HT1080 (cell line): Measurements from ENCODE around the gene KLC1. TPM values are rescaled to one million over a fixed set of nuclear protein-coding genes. Genes with fewer than 3 reads are reported as not detected.
"Not testable (repeated sequence)": the region's sequence is repeated elsewhere in the genome, so short reads cannot be mapped to it uniquely, and the experiment has no call there.

Experiments
- DNase-seq: peaks from one replicate; pipeline ENCODE4 v3.0.0-alpha.2; 2015; ENCODE audit warnings: low read depth
- total RNA-seq: library from RNA; depleted of rRNA; stranded (reverse); fragments of >200 nt; shearing (Covaris generic); gene quantifications from 2 replicates; pipeline ENCODE4 v1.2.3, GENCODE V29; 2014

KLC1 gene
- total RNA-seq, 1 experiment from 2014 or later: 163 TPM

- no peak for DNase-seq
Measured at GRCh38 chr14:103688906-103689902, 60.2 kb downstream of the KLC1 start.

DNA sequence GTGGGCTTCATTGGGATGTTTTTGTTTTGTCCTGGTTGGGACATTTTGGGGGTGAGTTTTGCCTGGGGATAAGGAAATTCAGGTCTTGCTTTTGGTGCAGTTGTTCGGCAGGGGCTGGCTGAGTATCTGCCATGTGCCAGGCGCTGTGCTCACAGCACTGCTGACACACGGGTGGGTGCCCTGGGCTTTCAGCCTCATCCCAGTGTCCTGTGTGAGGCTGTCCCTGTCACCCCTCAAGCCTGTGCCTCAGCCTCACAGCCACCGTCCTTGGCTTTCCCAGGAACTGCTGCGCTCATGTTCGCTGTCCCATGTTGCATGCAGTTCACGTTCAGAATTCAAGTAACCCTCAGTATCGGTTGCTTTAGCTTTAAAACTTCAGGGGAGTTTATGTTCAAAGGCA lies 61.3 kb downstream of the KLC1 start:
- no peak for DNase-seq

DNA sequence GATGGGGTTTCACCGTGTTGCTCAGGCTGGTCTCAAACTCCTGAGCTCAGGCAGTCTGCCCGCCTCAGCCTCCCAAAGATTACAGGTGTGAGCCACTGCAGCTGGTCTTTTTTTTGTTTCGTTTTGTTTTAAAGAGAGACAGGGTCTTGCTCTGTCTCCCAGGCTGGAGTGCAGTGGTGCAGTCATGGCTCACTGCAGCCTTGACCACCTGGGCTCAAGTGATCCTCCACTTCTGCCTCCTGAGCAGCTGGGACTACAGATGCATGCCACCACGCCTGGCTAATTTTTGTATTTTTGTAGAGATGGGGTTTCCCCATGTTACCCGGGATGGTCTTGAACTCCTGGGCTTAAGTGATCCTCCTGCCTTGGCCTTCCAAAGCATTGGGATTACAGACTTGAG lies 62.6 kb downstream of the KLC1 start:
- DNase-seq: not testable (repeated sequence)

DNA sequence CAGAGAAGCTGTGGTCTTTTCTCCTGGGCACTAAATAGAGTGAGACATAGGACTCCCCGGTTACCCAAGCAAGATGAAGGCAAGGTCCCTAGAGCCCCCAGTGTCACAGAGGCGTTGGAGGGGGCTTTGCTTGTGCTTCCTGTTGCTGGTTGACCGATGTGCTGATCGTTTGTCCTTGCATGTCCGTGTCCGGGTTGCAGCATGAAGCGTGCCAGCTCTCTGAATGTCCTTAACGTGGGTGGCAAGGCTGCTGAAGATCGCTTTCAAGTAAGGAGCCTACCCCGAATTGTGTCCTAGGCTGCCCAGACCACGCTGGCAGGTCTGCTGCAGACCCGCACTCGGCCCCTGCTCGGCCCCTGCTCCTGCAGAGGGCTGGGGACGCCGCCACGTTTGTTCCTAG lies 63.1 kb downstream of the KLC1 start:
- no peak for DNase-seq

GRCh38 chr14:103692871-103693270 lies 63.9 kb downstream of the KLC1 start:
- DNase-seq: no peak

DNA sequence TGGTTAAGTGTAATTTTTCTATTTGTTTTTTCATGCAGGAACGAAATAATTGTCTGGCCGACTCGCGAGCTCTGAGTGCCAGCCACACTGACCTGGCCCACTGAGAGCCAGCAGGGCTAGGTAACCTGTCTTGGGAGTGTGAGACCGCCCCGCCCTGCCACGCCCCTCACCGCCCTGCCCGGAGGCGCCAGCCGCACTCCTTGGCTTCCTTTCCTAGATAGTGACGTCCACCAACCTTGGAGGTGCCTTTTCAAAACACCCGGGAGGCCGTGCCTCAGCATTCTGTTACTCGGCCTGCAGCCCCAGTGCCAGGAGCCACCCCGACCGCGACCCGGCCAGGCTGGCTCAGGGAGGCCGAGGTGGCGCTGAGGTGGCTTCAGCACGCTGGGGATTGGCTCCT lies 64.5 kb downstream of the KLC1 start:
- no peak for DNase-seq

GRCh38 chr14:103694572-103695026 lies 65.6 kb downstream of the KLC1 start:
- no peak for DNase-seq

GRCh38 chr14:103695296-103696069 lies 66.5 kb downstream of the KLC1 start:
- DNase-seq: no peak

DNA sequence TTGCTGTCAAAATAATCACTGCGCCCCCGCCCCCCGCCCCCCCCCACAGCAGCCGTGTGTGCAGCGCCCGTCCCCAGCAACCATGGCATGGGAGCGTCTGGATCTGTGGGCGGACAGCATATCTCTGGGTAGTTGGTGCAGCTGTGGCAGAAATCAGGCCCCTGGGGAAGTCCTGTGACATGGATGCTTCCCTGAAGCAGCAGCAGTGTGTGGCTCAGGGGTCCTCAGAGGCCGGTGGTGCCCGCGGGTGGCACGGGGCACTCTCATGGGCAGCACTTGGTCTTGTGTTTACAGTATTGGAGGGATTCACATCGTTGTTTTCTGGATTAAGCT lies 67.0 kb downstream of the KLC1 start:
- no peak for DNase-seq

- DNase-seq: no peak
Measured at GRCh38 chr14:103696466-103697071, 67.6 kb downstream of the KLC1 start.

DNA sequence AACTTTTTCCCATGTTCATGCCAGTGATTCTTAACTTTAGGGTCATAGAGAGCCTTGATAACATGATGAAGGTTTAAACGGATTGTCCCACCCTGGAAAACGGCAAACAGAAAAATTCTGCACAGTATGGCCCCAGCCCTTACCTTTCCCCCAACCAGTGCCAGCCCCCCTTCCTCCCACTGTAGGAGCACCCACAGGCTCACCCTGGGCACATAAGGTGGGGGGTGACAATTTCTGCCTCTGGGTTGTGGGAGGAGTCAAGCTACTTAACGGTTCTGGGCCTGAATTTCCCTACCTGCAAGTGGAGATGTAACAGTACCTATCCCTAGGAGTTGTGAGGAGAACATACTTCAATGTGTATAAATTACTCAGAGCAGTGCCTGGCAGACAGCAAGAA lies 68.2 kb downstream of the KLC1 start:
- no peak for DNase-seq

DNA sequence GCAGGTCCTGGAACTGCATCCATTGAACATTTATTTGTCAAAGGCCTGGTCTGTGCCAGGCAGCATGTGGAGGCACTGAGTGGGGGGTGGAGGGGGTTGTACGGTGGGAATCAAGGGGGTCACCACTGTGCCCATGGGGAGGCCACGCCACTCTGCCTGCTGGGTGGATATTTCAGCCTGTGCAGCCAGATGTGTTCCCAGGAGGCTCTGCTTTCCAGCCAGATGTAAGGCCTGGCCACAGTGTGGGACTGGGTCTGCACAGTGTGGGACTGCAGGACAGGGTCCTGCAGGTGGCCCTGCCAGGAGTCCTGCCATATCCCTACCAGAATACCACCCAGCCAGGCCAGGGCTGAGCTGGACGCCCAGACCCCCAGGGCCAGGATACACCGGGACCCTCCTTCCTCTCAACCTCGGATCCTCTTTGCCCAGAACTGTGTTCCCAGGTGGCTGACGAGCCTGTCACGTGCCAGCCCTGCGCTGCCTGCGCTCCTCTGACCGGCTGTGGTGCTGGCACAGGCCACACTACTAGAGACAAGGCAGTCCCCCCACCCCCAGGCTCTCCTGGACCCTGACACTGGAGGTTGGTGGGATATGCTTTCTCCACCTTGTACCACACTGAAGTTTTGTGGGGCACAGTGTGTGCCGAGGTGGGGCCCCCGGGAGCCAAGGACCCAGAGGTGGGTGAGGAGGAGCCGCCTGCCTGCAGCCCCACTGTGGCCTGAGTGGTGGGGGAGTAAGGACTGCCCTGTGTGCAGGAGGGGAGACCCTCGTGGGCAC lies 68.8 kb downstream of the KLC1 start:
- DNase-seq: no peak

DNA sequence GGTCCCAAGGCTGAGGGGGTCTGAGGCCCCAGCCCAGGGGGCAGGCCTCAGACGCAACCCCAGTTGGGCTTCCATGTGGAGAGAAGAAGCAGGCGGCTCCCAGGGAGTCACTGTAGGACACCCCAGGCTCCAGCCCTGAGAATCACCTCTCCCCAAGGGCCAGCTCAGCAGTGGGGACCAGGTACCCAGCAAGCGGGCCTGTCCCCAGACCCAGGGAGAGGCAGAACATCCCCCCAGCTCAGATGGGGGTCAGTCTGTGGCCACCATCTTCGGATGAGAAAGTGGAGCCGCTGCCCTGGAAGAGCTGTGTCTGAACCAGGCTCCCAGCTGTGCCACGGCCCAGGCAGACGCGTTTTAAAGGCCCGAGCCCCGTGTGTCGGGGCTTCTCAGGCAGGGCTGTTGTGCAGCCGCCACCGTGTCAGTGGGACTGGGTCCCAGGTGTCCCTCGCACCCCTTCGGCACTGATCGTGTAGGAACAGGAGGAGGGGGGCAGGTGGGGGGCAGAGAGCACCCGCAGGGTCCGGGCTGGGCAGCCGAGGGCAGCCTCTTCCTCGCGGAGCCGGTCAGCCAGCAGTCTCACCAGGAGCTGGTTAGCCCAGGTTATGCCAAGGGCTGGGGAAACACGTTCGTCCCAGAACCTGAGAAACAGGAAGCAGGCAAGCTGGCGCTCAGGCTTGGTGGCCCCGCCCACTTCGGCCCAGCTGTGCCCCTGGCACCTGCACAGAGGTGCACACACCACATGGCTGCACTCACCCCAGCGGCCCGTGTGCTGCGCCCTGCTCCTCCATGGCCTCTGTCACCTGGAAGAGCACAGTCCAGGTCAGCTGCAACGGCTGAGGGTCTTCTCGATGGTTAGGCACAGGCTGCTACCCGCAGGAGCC lies 69.6 kb downstream of the KLC1 start:
- DNase-seq: no peak

DNA sequence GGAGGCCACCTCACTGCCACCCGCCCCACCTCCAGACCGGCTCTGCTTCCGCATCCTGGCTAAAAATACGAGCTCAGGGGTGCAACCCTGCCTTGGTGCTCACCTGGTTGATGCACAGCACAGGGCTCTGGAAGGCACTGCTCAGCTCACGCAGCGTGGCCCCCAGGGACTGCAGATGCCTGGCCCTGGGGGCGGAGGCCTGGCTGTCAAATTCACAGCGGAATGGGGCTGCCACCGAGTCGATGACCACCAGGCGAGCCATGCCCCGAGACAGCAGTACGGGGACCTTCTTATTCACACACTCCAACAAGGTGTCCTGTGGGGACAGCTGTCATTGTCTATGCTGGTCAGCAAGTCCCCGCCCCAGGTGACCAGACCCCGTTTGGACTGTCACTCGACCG lies 70.2 kb downstream of the KLC1 start:
- no peak for DNase-seq

DNA sequence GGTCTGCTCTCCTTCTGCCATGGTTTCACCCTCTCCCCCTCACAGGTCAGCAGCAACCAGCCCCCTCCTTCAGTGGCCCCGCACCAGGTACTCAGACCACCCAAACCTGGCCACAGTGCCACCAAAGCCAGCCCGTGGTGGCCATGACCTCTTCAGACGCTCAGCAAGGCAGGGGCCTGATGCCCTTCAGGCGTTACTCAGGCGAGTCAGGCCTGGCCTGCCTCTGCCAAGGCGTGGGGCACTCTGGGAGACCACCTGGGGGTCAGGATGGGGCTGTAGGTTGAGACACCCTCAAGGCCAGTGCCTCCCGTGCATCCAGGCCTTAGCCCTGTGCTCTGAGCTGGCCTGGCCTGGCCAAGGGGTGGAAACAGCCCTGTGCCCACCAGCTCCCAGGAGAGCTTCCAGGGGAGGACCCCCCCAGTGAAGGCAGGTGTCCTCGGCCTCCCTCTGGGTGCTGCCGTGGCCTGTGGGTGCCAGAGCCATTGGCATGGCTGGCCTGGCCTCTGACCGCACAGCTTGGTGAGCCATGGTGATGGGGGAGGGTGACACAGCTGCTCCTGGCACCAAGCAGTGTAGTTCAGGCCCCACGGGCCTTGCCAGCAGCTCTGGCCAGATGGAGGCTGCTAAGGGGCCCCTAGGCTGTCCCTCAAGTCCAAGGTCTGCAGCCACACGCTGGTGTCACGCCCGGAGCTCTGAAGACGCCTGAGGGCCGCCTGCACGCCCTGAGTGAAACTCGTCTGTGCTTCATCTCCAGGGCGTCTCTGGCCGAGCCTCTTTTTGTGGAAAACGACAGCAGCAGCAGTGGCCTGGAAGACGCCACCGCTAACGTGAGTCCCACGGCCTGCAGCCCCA lies 71.1 kb downstream of the KLC1 start:
- no peak for DNase-seq

DNA sequence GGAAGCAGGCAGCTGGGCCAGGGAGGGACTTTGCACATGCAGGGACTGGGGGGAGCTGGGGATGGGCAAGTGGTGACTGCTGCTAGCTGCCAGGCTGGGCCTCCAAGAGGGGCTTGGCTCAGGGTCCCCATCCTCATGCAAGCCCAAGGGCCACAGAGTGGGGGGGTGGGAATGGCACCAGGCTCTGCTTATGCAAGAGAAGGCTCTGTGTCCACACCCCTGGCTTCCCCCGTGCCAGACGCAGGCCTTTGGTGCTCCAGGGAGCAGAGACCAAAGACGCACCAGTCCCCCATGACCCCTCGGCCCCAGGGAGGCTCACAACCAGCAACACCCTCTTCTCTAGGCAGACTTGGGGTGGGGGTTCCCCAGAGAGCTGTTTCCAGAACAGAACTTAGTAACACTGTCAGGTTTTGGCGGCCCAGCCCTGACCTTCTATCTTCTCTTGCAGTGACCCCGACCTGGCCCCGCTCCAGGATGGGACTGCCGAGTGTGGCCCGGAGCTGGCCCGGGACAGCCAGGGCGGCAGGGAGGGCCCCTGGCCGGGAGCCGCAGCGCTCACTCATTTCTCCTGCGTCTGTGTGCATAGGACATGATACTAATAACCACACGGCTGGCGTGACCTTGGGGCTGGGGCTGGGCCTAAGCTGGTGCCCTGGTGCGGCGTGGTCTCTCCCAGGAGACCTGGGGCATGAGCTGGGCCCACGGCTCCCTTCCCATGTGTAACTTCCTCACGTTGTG lies 71.9 kb downstream of the KLC1 start:
- DNase-seq: no peak

GRCh38 chr14:103702095-103702494 lies 73.1 kb downstream of the KLC1 start:
- no peak for DNase-seq
